Panc1 (cell line): ENCODE data around the gene ZNF124. TPM values are rescaled to one million over a fixed set of nuclear protein-coding genes. Genes with fewer than 3 reads are reported as not detected.

ENCODE experiments used
- ATAC-seq: fragments of 200-7000 bp; cut with Tn5 transposase; 2 replicates; pipeline ENCODE4 v1.9.1; 2020; ENCODE audit warnings: mild to moderate bottlenecking, moderate library complexity
- BruUV-seq: library from RNA; stranded (reverse); fragments of 400-500 nt; replicated peaks from 2 replicates; lab custom pipeline; 2021; lab: Mats Ljungman, UMichigan
- CTCF ChIA-PET: fragments of 300-600 bp; sonication (Branson Sonifier 250); formaldehyde crosslinking; loops from one replicate; lab custom pipeline; 2022; ENCODE audit warnings: antibody characterized with exemption; lab: Charles Lee
- POLR2A ChIA-PET: fragments of 300-600 bp; sonication (Branson Sonifier 250); formaldehyde crosslinking; loops from one replicate; lab custom pipeline; 2022; ENCODE audit warnings: antibody characterized with exemption; lab: Charles Lee
- DNase-seq: peaks from one replicate; pipeline ENCODE4 v3.0.0-alpha.2; 2010; ENCODE audit warnings: low read depth, low spot score
- H3K27ac ChIP-seq: 2 replicates; pipeline ENCODE4 v1.5.1; 2011; ENCODE audit warnings: mild to moderate bottlenecking, low read length, inconsistent platforms
- H3K27me3 ChIP-seq: fragments of 200-500 bp; sonication (Bioruptor generic); 2 replicates; pipeline ENCODE4 v1.6.0; 2014; ENCODE audit warnings: low read length, inconsistent platforms; ENCODE audit not compliant: control insufficient read depth, insufficient read depth
- H3K36me3 ChIP-seq: fragments of 200-500 bp; sonication (Bioruptor generic); 2 replicates; pipeline ENCODE4 v1.5.1; 2014; ENCODE audit warnings: inconsistent platforms, mild to moderate bottlenecking, low read length, moderate library complexity; ENCODE audit not compliant: control insufficient read depth, insufficient read depth
- H3K4me1 ChIP-seq: 2 replicates; pipeline ENCODE4 v1.5.1; 2011; ENCODE audit warnings: inconsistent platforms, mild to moderate bottlenecking, low read length, moderate library complexity; ENCODE audit not compliant: control insufficient read depth, insufficient read depth
- H3K4me3 ChIP-seq, 2 experiments: 2 replicates each; pipeline ENCODE4 v1.5.1; 2011 to 2012; ENCODE audit warnings: low read depth in 2 of 2, low read length in 2 of 2, mild to moderate bottlenecking in 2 of 2, inconsistent platforms in 1 of 2, moderate library complexity in 1 of 2
- H3K9me3 ChIP-seq: fragments of 200-500 bp; sonication (Bioruptor generic); 2 replicates; pipeline ENCODE4 v1.5.1; 2014; ENCODE audit warnings: low read depth, mild to moderate bottlenecking, inconsistent platforms, low read length, moderate library complexity; ENCODE audit not compliant: control insufficient read depth, insufficient read depth
- POLR2AphosphoS5 ChIP-seq: IDR thresholded peaks from 2 replicates; pipeline ENCODE4 v1.6.1; 2012; ENCODE audit warnings: mild to moderate bottlenecking, low read depth, low read length, moderate library complexity
- SIN3A ChIP-seq: IDR thresholded peaks from 2 replicates; pipeline ENCODE4 v1.6.1; 2012; ENCODE audit warnings: low read depth, mild to moderate bottlenecking, low read length, moderate library complexity, borderline replicate concordance; ENCODE audit not compliant: insufficient read depth
- TCF7L2 ChIP-seq: IDR thresholded peaks from 2 replicates; pipeline ENCODE4 v1.6.1; 2011; ENCODE audit warnings: mild to moderate bottlenecking, low read depth, low read length, inconsistent platforms
- in situ Hi-C: cut with HindIII; loops from 2 replicates; pipeline ENCODE4 v1.10.0; 2016; ENCODE audit warnings: low sequenced_read_pairs, low pct_unique_long_range_greater_than_20kb
- intact Hi-C: fragments of 100-400 bp; cut with micrococcal nuclease; formaldehyde crosslinking; loops from one replicate; pipeline ENCODE4 v1.10.0; 2022; ENCODE audit not compliant: unreplicated experiment
- total RNA-seq: library from RNA; stranded (reverse); gene quantifications from one replicate; pipeline ENCODE4 v1.2.1, GENCODE V29; 2021; ENCODE audit not compliant: unreplicated experiment
- TF ChIP-seq, protein P1 (sequence below): fragments of 450-650 bp; IDR thresholded peaks from 2 replicates; pipeline ENCODE4 v1.5.1; 2017; ENCODE audit warnings: mild to moderate bottlenecking
- TF ChIP-seq, protein P2 (sequence below), 2 experiments: IDR thresholded peaks; 2 replicates each; pipeline ENCODE4 v1.6.1; 2011 to 2012; ENCODE audit warnings: low read depth in 2 of 2, control low read depth in 1 of 2, low read length in 1 of 2, mild to moderate bottlenecking in 1 of 2, moderate library complexity in 1 of 2; ENCODE audit not compliant: insufficient read depth in 1 of 2

The ZNF124 gene
- total RNA-seq, 1 experiment from 2014 or later: 18.6 TPM

DNA sequence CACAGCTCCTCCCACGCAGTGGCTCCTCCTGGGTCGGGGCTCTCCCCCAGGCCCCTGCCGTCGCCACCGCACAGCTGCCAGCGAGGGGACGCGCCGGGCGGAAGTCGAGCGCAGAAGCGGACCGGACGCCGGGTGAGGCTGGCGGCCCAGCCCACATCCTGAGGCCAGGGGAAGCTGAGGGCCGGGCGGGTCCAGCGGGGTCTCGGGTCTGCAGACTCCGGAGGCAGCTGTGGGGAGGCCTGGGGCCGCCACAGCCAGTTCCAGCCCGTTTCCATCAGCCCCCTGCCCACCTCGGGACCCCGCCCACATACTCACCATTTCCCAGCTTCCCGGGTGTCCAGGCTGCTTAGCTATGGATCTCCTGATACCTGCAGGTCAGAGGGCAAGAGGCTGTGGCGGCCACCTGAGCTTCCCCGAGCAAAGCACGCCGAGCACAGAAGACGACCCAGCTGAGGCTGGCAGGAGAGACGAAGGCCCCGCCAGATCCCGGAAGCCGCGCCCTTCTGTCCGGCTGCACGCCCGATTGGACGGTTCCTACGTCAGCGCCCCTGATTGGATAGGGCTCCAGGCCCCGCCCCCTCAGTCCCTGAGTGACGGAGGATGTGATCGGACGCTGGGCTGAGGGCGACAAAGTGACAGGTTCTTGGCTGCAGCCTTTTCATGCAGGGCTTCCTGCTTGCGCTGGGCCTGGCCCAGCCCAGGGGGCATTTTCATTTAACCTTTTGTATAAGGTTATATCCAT is 38.7 kb upstream of the ZNF124 start:
- ATAC-seq: peak; percentile 100

DNA sequence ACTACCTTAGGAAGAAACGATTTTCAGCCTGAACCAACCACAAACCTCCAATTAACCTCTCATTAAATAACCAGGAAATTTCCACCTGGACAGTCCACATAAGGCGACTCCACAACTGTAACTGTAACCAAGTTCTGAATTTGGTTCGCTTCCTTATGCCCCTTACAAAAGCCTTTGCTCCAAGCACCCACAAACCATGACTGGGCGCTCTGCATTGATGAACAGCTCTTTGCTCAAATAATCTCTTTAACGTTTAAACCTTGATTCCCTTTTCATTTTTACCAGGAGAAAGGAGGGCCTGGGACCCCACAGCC is 38.2 kb upstream of the ZNF124 start:
- TF ChIP-seq, protein P1, sequence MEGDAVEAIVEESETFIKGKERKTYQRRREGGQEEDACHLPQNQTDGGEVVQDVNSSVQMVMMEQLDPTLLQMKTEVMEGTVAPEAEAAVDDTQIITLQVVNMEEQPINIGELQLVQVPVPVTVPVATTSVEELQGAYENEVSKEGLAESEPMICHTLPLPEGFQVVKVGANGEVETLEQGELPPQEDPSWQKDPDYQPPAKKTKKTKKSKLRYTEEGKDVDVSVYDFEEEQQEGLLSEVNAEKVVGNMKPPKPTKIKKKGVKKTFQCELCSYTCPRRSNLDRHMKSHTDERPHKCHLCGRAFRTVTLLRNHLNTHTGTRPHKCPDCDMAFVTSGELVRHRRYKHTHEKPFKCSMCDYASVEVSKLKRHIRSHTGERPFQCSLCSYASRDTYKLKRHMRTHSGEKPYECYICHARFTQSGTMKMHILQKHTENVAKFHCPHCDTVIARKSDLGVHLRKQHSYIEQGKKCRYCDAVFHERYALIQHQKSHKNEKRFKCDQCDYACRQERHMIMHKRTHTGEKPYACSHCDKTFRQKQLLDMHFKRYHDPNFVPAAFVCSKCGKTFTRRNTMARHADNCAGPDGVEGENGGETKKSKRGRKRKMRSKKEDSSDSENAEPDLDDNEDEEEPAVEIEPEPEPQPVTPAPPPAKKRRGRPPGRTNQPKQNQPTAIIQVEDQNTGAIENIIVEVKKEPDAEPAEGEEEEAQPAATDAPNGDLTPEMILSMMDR: no peak
- no peak for TF ChIP-seq TCF7L2
- no peak for TF ChIP-seq SIN3A
- TF ChIP-seq, protein P2, sequence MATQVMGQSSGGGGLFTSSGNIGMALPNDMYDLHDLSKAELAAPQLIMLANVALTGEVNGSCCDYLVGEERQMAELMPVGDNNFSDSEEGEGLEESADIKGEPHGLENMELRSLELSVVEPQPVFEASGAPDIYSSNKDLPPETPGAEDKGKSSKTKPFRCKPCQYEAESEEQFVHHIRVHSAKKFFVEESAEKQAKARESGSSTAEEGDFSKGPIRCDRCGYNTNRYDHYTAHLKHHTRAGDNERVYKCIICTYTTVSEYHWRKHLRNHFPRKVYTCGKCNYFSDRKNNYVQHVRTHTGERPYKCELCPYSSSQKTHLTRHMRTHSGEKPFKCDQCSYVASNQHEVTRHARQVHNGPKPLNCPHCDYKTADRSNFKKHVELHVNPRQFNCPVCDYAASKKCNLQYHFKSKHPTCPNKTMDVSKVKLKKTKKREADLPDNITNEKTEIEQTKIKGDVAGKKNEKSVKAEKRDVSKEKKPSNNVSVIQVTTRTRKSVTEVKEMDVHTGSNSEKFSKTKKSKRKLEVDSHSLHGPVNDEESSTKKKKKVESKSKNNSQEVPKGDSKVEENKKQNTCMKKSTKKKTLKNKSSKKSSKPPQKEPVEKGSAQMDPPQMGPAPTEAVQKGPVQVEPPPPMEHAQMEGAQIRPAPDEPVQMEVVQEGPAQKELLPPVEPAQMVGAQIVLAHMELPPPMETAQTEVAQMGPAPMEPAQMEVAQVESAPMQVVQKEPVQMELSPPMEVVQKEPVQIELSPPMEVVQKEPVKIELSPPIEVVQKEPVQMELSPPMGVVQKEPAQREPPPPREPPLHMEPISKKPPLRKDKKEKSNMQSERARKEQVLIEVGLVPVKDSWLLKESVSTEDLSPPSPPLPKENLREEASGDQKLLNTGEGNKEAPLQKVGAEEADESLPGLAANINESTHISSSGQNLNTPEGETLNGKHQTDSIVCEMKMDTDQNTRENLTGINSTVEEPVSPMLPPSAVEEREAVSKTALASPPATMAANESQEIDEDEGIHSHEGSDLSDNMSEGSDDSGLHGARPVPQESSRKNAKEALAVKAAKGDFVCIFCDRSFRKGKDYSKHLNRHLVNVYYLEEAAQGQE (IDR thresholded peaks at IDR 0.05; ENCODE audit: insufficient read depth in 1 of 2, low read depth in 2 of 2, low read length in 1 of 2): no peak
- no peak for TF ChIP-seq POLR2AphosphoS5
- Histone ChIP-seq H3K36me3 (no peaks in the 10 kb centered on the region), H3K27ac (peak overlapping the region; percentile 81), H3K27me3 (peaks cover 3% of the 10 kb centered on the region; the same call in 1 of the 2 replicates), H3K4me3 (peak overlapping the region; percentile 70 to 92), H3K4me1 (peaks cover 18% of the 10 kb centered on the region), H3K9me3 (no peaks in the 10 kb centered on the region; the same call in 1 of the 2 replicates)
- peak; percentile 1 for ATAC-seq
- in situ Hi-C loops (no loop called here), intact Hi-C loops (loop anchor here (10.0 kb wide), 1 partner anchor 125 kb away; the partner anchor contains the start of gene ZNF496)
- ChIA-PET POLR2A (interaction anchor here (0.7 kb wide), 1 partner anchor 652 kb away, joined by 3 read pairs; no protein-coding TSS in a partner anchor), CTCF (no interaction called here)
- BruUV-seq: no TSS peak
- DNase-seq: no peak

More for the DNA sequence above, 38.7 kb upstream of the ZNF124 start:
- ChIA-PET CTCF (no interaction called here), POLR2A (interaction anchor here (0.7 kb wide), 1 partner anchor 652 kb away, joined by 3 read pairs; no protein-coding TSS in a partner anchor)
- Histone ChIP-seq H3K27me3 (peaks cover 3% of the 10 kb centered on the region; the same call in 1 of the 2 replicates), H3K36me3 (no peaks in the 10 kb centered on the region), H3K27ac (peak overlapping the region; percentile 81), H3K4me3 (peak overlapping the region; percentile 70 to 92), H3K4me1 (peaks cover 18% of the 10 kb centered on the region), H3K9me3 (no peaks in the 10 kb centered on the region; the same call in 1 of the 2 replicates)
- TF ChIP-seq SIN3A (peak; percentile 97), TCF7L2 (no peak), POLR2AphosphoS5 (peak; percentile 84)
- TF ChIP-seq, protein P1: no peak
- TF ChIP-seq, protein P2 (IDR thresholded peaks at IDR 0.05; ENCODE audit: insufficient read depth in 1 of 2, low read depth in 2 of 2, low read length in 1 of 2): no peak
- peak; percentile 72 for DNase-seq
- no TSS peak for BruUV-seq
- intact Hi-C loops: loop anchor here (10.0 kb wide), 1 partner anchor 124 kb away; the partner anchor contains the start of gene ZNF496
- in situ Hi-C loops: no loop called here
